Measurements from ENCODE around the gene OR8I2. TPM values are rescaled to one million over a fixed set of nuclear protein-coding genes. Genes with fewer than 3 reads are reported as not detected.
"Not testable (repeated sequence)": the region's sequence is repeated elsewhere in the genome, so short reads cannot be mapped to it uniquely, and the experiment has no call there.

OR8I2 gene
- total RNA-seq, result not detected

DNA sequence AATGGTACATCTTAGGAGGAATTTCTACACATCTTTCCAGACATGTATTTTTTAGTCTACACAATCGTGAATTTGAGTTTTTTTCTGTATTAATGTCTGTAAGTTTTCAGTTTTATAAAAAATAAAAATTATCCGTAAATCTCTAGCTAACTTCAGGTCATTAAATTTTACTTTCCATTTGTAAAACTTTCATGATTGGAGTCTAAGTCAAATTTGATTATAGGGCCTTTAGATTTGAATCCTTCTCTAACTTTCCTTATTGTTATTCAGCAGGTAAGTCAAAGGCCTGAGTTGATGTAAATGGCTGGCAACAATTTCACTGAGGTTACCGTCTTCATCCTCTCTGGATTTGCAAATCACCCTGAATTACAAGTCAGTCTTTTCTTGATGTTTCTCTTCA is at the start of gene OR8I2:
Gene OR8I2, plus strand, starts transcription at position 301 of the 400 bp plus-strand sequence. Its CDS starts 0 bp downstream, at position 301.
- H3K4me1 Mint-ChIP-seq (ENCODE audit: low read depth), result no peaks in the 10 kb centered on the region
- no peaks in the 10 kb centered on the region for H3K36me3 Mint-ChIP-seq (ENCODE audit: low read depth)
- ChIA-PET CTCF (no interaction called here), POLR2A (no interaction called here)
- DNase-seq (no peak), ATAC-seq (no peak)
- H3K4me3 Mint-ChIP-seq, result no peak within 1 kb of the TSS
- H3K27me3 Mint-ChIP-seq (ENCODE audit: low read depth), result no peaks in the 10 kb centered on the region
- peaks cover 22% of the 10 kb centered on the region for H3K9me3 Mint-ChIP-seq (ENCODE audit: insufficient read depth)
- no peak within 1 kb of the TSS for H3K27ac Mint-ChIP-seq

DNA sequence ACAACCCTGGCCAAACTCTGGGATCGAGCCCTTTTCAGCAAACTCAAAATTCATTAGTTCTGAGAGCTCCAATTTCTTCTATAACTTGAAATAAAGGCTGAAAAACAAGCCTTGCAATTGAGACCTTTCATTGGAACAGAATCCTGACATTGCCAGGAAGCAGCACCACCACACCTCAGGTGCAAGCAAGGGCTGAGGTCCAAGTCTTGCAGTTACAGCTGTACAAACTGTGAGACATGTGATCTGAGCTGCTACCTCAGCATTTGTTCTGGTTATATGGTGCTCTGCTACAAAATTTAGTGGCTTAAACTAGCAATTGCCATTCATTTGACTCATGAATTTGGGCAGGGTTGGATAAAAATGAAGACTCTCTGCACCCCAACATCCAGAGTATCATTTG is 47.6 kb upstream of the OR8I2 start:
- H3K9me3 Mint-ChIP-seq (ENCODE audit: insufficient read depth), result peaks cover 17% of the 10 kb centered on the region
- no peaks in the 10 kb centered on the region for H3K27me3 Mint-ChIP-seq (ENCODE audit: low read depth)
- POLR2A ChIA-PET, result no interaction called here
- H3K36me3 Mint-ChIP-seq (ENCODE audit: low read depth), result no peaks in the 10 kb centered on the region
- CTCF ChIA-PET, result no interaction called here
- H3K4me1 Mint-ChIP-seq (ENCODE audit: low read depth), result no peaks in the 10 kb centered on the region
- ATAC-seq (no peak), DNase-seq (no peak)
- no peak overlapping the region for H3K4me3 Mint-ChIP-seq
- no peak overlapping the region for H3K27ac Mint-ChIP-seq

DNA sequence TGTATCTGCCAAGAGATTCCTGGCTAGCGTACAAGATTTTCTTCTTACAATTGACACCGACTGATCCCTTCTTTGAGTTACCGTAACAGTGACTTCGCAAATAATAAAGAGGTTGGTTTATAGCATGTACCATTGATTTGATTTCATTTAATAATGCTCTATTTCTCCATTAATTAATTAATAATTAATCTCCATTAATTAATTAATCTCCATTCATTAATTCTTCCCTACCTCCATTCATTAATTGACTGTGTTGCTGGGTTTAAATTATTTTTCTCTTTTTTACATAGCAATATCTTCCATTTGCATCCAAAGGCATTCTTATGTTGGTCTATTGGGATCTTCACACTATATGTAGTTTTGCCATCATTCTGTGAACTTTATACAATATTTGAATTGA is 44.6 kb upstream of the OR8I2 start:
- H3K4me3 Mint-ChIP-seq, result no peak overlapping the region
- ChIA-PET POLR2A (no interaction called here), CTCF (no interaction called here)
- H3K27me3 Mint-ChIP-seq (ENCODE audit: low read depth), result no peaks in the 10 kb centered on the region
- no peak overlapping the region for H3K27ac Mint-ChIP-seq
- ATAC-seq (no peak), DNase-seq (no peak)
- H3K36me3 Mint-ChIP-seq (ENCODE audit: low read depth), result no peaks in the 10 kb centered on the region
- H3K4me1 Mint-ChIP-seq (ENCODE audit: low read depth), result no peaks in the 10 kb centered on the region
- peaks cover 5% of the 10 kb centered on the region for H3K9me3 Mint-ChIP-seq (ENCODE audit: insufficient read depth)

DNA sequence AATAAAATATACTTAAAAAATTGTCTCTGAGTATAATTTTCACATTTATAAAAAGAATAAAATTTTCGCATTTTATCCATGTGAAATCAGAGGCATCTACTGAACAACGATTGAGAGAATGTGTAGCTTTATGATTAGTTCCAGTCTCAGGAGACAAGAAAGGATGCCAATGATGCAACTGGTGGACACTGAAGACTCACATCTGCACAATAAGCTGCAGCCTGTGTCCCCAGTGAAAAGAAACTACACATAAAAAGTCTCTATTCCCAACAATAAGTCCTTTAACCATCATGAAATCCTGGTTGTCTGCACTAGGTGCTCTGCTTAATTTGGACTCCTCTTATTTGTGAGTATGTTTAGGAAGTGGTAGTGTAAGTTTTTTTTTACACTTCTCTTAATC is 43.6 kb upstream of the OR8I2 start:
- Mint-ChIP-seq H3K36me3 (ENCODE audit: low read depth) (no peaks in the 10 kb centered on the region), H3K4me3 (no peak overlapping the region), H3K4me1 (ENCODE audit: low read depth) (no peaks in the 10 kb centered on the region), H3K27me3 (ENCODE audit: low read depth) (no peaks in the 10 kb centered on the region), H3K9me3 (ENCODE audit: insufficient read depth) (peaks cover 6% of the 10 kb centered on the region), H3K27ac (no peak overlapping the region)
- ChIA-PET CTCF (no interaction called here), POLR2A (no interaction called here)
- DNase-seq (no peak), ATAC-seq (no peak)

DNA sequence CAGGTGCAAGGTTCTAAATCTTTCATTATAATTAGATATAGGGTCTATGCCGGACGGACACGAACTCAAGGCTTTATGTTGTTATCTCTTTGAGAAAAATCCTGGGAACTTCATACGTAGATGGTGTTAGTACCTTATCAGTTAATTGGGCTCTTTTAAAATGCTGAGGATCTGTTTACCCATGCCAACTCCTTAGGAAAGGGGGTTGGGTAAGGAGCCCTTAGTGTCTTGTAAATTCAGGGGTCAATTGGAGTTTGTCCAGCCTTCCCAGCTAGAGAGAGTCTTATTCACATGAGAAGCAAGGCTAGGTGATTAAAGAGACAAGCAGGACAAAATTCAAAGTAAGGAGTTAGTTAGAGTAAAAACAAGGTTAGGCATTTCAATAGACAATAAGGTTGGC is 36.7 kb upstream of the OR8I2 start:
- peaks cover 19% of the 10 kb centered on the region for H3K9me3 Mint-ChIP-seq (ENCODE audit: insufficient read depth)
- H3K27ac Mint-ChIP-seq; ATAC-seq; POLR2A ChIA-PET; DNase-seq; H3K27me3 Mint-ChIP-seq (ENCODE audit: low read depth); H3K4me1 Mint-ChIP-seq (ENCODE audit: low read depth); H3K36me3 Mint-ChIP-seq (ENCODE audit: low read depth); H3K4me3 Mint-ChIP-seq; CTCF ChIA-PET: not testable (repeated sequence)

DNA sequence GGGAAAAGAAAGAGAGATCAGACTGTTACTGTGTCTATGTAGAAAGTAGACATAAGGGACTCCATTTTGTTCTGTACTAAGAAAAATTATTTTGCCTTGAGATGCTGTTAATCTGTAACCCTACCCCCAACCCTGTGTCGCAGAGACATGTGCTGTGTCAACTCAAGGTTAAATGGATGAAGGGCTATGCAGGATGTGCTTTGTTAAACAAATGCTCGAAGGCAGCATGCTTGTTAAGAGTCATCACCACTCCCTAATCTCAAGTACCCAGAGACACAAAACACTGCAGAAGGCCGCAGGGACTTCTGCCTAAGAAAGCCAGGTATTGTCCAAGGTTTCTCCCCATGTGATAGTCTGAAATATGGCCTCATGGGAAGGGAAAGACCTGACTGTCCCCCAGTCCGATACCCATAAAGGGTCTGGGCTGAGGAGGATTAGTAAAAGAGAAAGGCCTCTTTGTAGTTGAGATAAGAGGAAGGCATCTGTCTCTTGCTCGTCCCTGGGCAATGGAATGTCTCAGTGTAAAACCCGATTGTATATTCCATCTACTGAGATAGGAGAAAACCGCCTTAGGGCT is 35.4 kb upstream of the OR8I2 start:
- H3K4me3 Mint-ChIP-seq; H3K4me1 Mint-ChIP-seq (ENCODE audit: low read depth); H3K27ac Mint-ChIP-seq; CTCF ChIA-PET; ATAC-seq; DNase-seq; H3K27me3 Mint-ChIP-seq (ENCODE audit: low read depth); H3K36me3 Mint-ChIP-seq (ENCODE audit: low read depth); POLR2A ChIA-PET: not testable (repeated sequence)
- peaks cover 19% of the 10 kb centered on the region for H3K9me3 Mint-ChIP-seq (ENCODE audit: insufficient read depth)

DNA sequence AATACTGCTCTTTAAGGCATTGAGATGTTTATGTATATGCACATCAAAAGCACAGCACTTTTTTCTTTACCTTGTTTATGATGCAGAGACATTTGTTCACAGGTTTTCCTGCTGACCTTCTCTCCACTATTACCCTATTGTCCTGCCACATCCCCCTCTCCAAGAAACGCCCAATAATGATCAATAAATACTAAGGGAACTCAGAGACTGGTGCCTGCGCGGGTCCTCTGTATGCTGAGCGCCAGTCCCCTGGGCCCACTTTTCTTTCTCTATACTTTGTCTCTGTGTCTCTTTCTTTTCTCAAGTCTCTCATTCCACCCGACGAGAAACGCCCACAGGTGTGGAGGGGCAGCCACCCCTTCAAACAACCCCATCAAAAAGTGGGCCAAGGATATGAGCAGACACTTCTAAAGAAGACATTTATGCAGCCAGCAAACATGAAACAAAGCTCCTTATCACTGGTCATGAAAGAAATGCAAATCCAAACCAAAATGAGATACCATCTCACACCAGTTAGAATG is 34.8 kb upstream of the OR8I2 start:
- CTCF ChIA-PET; H3K27ac Mint-ChIP-seq; H3K27me3 Mint-ChIP-seq (ENCODE audit: low read depth); ATAC-seq; H3K4me3 Mint-ChIP-seq; H3K4me1 Mint-ChIP-seq (ENCODE audit: low read depth); POLR2A ChIA-PET; DNase-seq; H3K36me3 Mint-ChIP-seq (ENCODE audit: low read depth): not testable (repeated sequence)
- peaks cover 19% of the 10 kb centered on the region for H3K9me3 Mint-ChIP-seq (ENCODE audit: insufficient read depth)

DNA sequence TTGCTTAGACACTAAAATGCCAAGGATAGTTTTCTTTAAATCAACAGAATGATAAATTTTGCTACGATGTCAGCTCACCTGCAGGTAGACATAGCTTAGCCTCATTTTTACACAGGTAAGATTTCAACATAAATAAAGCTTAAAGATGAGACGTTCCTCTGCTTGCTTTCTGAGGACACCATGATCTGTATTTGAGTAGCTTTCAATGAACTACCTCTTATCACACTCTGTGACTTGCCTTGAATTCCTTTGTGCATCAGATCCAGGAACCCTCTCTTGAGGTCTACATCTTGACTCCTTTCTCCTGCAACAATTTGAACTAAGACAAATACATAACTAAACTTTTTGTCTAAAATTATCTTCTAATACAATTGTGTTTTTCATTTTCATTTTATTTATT is 26.1 kb upstream of the OR8I2 start:
- POLR2A ChIA-PET, result no interaction called here
- no peaks in the 10 kb centered on the region for H3K4me1 Mint-ChIP-seq (ENCODE audit: low read depth)
- DNase-seq, result no peak
- H3K4me3 Mint-ChIP-seq, result no peak overlapping the region
- H3K27me3 Mint-ChIP-seq (ENCODE audit: low read depth), result no peaks in the 10 kb centered on the region
- H3K36me3 Mint-ChIP-seq (ENCODE audit: low read depth), result no peaks in the 10 kb centered on the region
- H3K9me3 Mint-ChIP-seq (ENCODE audit: insufficient read depth), result peaks cover 3% of the 10 kb centered on the region
- CTCF ChIA-PET, result no interaction called here
- ATAC-seq, result no peak
- no peak overlapping the region for H3K27ac Mint-ChIP-seq

DNA sequence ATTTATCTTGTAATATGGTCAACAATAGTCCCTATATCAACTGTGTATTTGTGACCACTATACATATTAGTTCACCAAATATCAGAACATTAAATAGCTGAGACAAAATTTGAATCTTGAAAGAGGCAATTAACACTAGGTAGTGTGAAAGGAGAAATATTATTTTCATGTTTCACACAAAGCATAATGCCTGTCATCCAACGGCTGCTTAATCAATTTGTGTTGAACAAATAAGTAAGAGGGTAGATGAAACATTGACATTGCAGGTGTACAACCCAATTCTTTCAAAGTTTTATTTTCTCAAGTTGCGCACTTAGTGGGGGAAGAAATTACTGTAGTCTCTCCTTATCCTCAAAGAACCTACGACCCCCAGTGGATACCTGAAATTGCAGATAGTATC is 3.4 kb upstream of the OR8I2 start:
- Mint-ChIP-seq H3K4me1 (ENCODE audit: low read depth) (no peaks in the 10 kb centered on the region), H3K36me3 (ENCODE audit: low read depth) (no peaks in the 10 kb centered on the region), H3K4me3 (no peak overlapping the region), H3K9me3 (ENCODE audit: insufficient read depth) (peaks cover 17% of the 10 kb centered on the region), H3K27ac (no peak overlapping the region), H3K27me3 (ENCODE audit: low read depth) (no peaks in the 10 kb centered on the region)
- DNase-seq (no peak), ATAC-seq (no peak)
- ChIA-PET POLR2A (no interaction called here), CTCF (no interaction called here)

DNA sequence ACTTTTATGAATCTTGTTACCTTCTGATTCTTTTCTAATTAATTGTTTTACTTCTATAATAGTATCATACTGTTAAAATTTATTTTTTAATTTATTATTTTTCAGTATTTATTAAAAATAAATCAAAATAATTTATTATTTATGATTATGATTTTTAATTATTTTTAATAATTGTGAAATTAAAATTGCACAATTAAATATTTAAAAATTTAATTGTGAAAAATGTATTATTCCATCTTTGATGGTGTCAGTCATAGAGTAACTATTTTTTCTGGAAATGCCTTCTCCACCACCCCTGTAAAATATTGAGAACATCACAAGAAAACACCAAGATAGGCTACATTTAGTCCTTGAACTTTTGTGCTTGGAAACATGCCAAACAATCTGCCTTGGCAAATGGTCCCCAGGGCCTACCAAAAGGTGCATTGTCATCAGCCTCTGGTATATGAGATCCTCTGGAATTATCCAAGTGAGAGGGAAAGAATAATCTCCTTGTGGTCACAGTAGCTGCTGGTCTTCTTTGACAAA is 10.2 kb downstream of the OR8I2 start, which contains the start of gene OR8H2:
Gene OR8H2, plus strand, starts transcription at position 478 of the 528 bp plus-strand sequence. CDS start 1,356 bp downstream, outside the sequence.
- ChIA-PET POLR2A (no interaction called here), CTCF (no interaction called here)
- no peak within 1 kb of the TSS for H3K27ac Mint-ChIP-seq
- H3K9me3 Mint-ChIP-seq (ENCODE audit: insufficient read depth), result peaks cover 18% of the 10 kb centered on the region
- no peak for DNase-seq
- H3K36me3 Mint-ChIP-seq (ENCODE audit: low read depth), result no peaks in the 10 kb centered on the region
- H3K4me1 Mint-ChIP-seq (ENCODE audit: low read depth), result no peaks in the 10 kb centered on the region
- no peaks in the 10 kb centered on the region for H3K27me3 Mint-ChIP-seq (ENCODE audit: low read depth)
- no peak for ATAC-seq
- H3K4me3 Mint-ChIP-seq, result no peak within 1 kb of the TSS

DNA sequence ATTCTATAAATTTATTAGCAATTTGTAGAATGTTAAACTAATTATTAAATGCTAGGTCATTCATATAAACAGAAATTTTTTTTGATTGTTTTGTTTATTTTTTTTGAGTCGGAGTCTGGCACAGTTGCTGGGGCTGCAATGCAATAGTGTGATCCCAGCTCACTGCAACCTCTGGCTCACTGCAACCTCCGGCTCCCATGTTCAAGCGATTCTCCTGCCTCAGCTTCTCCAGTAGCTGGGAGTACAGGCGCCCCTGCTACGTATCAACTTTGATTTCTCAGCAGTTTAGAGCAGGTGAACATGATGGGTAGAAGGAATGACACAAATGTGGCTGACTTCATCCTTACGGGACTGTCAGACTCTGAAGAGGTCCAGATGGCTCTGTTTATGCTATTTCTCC is 29.0 kb downstream of the OR8I2 start, which contains the start of gene OR8H3:
Gene OR8H3, plus strand, starts transcription at position 301 of the 400 bp plus-strand sequence. Its CDS starts 0 bp downstream, at position 301.
- ChIA-PET CTCF (no interaction called here), POLR2A (no interaction called here)
- no peak within 1 kb of the TSS for H3K4me3 Mint-ChIP-seq
- DNase-seq, result no peak
- no peaks in the 10 kb centered on the region for H3K4me1 Mint-ChIP-seq (ENCODE audit: low read depth)
- H3K27ac Mint-ChIP-seq, result no peak within 1 kb of the TSS
- no peak for ATAC-seq
- H3K9me3 Mint-ChIP-seq (ENCODE audit: insufficient read depth), result peaks cover 19% of the 10 kb centered on the region
- H3K27me3 Mint-ChIP-seq (ENCODE audit: low read depth), result no peaks in the 10 kb centered on the region
- no peaks in the 10 kb centered on the region for H3K36me3 Mint-ChIP-seq (ENCODE audit: low read depth)

DNA sequence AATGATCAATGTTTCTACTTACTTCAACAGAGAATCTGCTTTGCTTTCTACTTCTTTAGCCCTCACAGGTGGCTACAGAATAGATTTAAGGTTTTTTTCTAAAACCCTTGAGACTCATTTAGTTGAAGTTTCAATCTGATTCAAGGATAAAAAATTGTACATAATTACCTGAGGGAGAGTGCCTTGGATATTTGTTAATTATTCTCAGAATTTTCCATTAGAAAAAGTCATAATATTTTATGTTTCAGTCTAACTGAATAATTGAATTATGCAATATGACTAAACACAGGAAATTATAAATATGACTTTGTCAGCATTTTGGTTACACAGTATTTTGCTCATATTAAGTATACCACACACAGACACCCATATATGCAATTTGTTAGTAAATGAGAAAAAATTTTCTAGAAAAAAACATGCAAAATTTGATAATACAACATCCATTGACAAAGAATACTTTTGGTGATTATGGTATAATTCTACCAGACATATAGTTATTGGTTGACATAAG is 47.1 kb downstream of the OR8I2 start, which contains the start of gene OR8J3:
Gene OR8J3, minus strand, starts transcription at position 51 of the 511 bp plus-strand sequence. CDS start 2,483 bp downstream, outside the sequence.
- Mint-ChIP-seq H3K4me1 (ENCODE audit: low read depth) (no peaks in the 10 kb centered on the region), H3K36me3 (ENCODE audit: low read depth) (no peaks in the 10 kb centered on the region), H3K9me3 (ENCODE audit: insufficient read depth) (peaks cover 29% of the 10 kb centered on the region), H3K4me3 (no peak within 1 kb of the TSS), H3K27ac (no peak within 1 kb of the TSS), H3K27me3 (ENCODE audit: low read depth) (no peaks in the 10 kb centered on the region)
- ChIA-PET POLR2A (no interaction called here), CTCF (no interaction called here)
- DNase-seq, result no peak
- ATAC-seq, result no peak
